Neural progenitor cell (in vitro differentiated cells): ENCODE measurements around the gene LPP. TPM values are rescaled to one million over a fixed set of nuclear protein-coding genes. Genes with fewer than 3 reads are reported as not detected.

Experiments
- DNase-seq: peaks from one replicate; pipeline ENCODE4 v3.0.0-alpha.2; 2016; ENCODE audit warnings: low spot score
- H2AFZ ChIP-seq: fragments of 200-600 bp; sonication (generic); replicated peaks from 2 replicates; pipeline ENCODE4 v1.6.1; 2016; ENCODE audit warnings: antibody characterized with exemption
- H3F3A ChIP-seq: fragments of 200-600 bp; sonication (generic); 2 replicates; pipeline ENCODE4 v1.6.1; 2016; ENCODE audit warnings: antibody characterized with exemption, low read depth
- H3K27ac ChIP-seq: fragments of 200-600 bp; sonication (generic); 2 replicates; pipeline ENCODE4 v1.5.1; 2016; ENCODE audit warnings: mild to moderate bottlenecking
- H3K27me3 ChIP-seq: fragments of 200-600 bp; sonication (generic); 2 replicates; pipeline ENCODE4 v1.6.1; 2016; ENCODE audit warnings: mild to moderate bottlenecking, moderate library complexity
- H3K36me3 ChIP-seq: fragments of 200-600 bp; sonication (generic); 2 replicates; pipeline ENCODE4 v1.5.1; 2016
- H3K4me1 ChIP-seq: fragments of 200-600 bp; sonication (generic); 2 replicates; pipeline ENCODE4 v1.6.1; 2016; ENCODE audit warnings: mixed run types
- H3K4me2 ChIP-seq: fragments of 200-600 bp; sonication (generic); 2 replicates; pipeline ENCODE4 v1.6.1; 2016
- H3K4me3 ChIP-seq: fragments of 200-600 bp; sonication (generic); 2 replicates; pipeline ENCODE4 v1.5.1; 2016
- H3K79me2 ChIP-seq: fragments of 200-600 bp; sonication (generic); 2 replicates; pipeline ENCODE4 v1.6.1; 2016; ENCODE audit warnings: low read depth
- H3K9ac ChIP-seq: fragments of 200-600 bp; sonication (generic); 2 replicates; pipeline ENCODE4 v1.6.1; 2016
- H3K9me3 ChIP-seq: fragments of 200-600 bp; sonication (generic); 2 replicates; pipeline ENCODE4 v1.5.1; 2016; ENCODE audit warnings: low read depth
- H4K20me1 ChIP-seq: fragments of 200-600 bp; sonication (generic); 2 replicates; pipeline ENCODE4 v1.6.1; 2016; ENCODE audit warnings: low read depth
- H3K27ac Mint-ChIP-seq: 3 replicates; pipeline ENCODE4 v1.8.0; 2021; ENCODE audit warnings: mixed read lengths
- H3K27me3 Mint-ChIP-seq: 2 replicates; pipeline ENCODE4 v1.8.0; 2022; ENCODE audit warnings: low read depth, mild to moderate bottlenecking, inconsistent platforms, moderate library complexity, mixed read lengths; ENCODE audit not compliant: insufficient read depth
- H3K36me3 Mint-ChIP-seq: 3 replicates; pipeline ENCODE4 v1.8.0; 2021; ENCODE audit warnings: mixed read lengths
- H3K4me1 Mint-ChIP-seq: 3 replicates; pipeline ENCODE4 v1.8.0; 2021; ENCODE audit warnings: mixed read lengths
- H3K4me3 Mint-ChIP-seq: 3 replicates; pipeline ENCODE4 v1.8.0; 2021; ENCODE audit warnings: mild to moderate bottlenecking, moderate library complexity, mixed read lengths
- H3K9me3 Mint-ChIP-seq: 3 replicates; pipeline ENCODE4 v1.8.0; 2020; ENCODE audit warnings: mixed read lengths
- CTCF ChIP-seq: fragments of 200-600 bp; sonication (generic); IDR thresholded peaks from 2 replicates; pipeline ENCODE4 v1.5.1; 2017; ENCODE audit warnings: antibody characterized with exemption, mild to moderate bottlenecking
- EZH2 ChIP-seq: fragments of 200-600 bp; sonication (generic); IDR thresholded peaks from 2 replicates; pipeline ENCODE4 v1.6.1; 2017; ENCODE audit warnings: antibody characterized with exemption, mild to moderate bottlenecking, moderate library complexity
- EZH2phosphoT487 ChIP-seq: fragments of 200-600 bp; sonication (generic); IDR thresholded peaks from 2 replicates; pipeline ENCODE4 v1.6.1; 2017; ENCODE audit warnings: antibody characterized with exemption
- total RNA-seq: library from RNA; depleted of rRNA; stranded (reverse); fragments of >200 nt; gene quantifications from 2 replicates; pipeline ENCODE4 v1.2.3, GENCODE V29; 2015; ENCODE audit warnings: low replicate concordance

LPP gene
- total RNA-seq, 1 donor from 2014 or later: 18.9 TPM

- H3K27ac Mint-ChIP-seq: peak overlapping the region; percentile 9
- H3K4me2 ChIP-seq: no peak overlapping the region
- no peak overlapping the region for H3K4me3 ChIP-seq
- no peaks in the 10 kb centered on the region for H3K9me3 ChIP-seq
- H4K20me1 ChIP-seq: no peaks in the 10 kb centered on the region
- no peaks in the 10 kb centered on the region for H3K79me2 ChIP-seq
- H3K4me1 Mint-ChIP-seq: no peaks in the 10 kb centered on the region
- no peaks in the 10 kb centered on the region for H3K36me3 ChIP-seq
- no peaks in the 10 kb centered on the region for H3F3A ChIP-seq
- no peak for TF ChIP-seq EZH2phosphoT487
- no peak for TF ChIP-seq EZH2
- no peak for TF ChIP-seq CTCF
- no peaks in the 10 kb centered on the region for H3K27me3 Mint-ChIP-seq
- H3K27ac ChIP-seq: no peak overlapping the region
- no peaks in the 10 kb centered on the region for H3K27me3 ChIP-seq
- no peak overlapping the region for H3K9ac ChIP-seq
- peaks cover 10% of the 10 kb centered on the region for H3K36me3 Mint-ChIP-seq
- peaks cover 4% of the 10 kb centered on the region for H3K9me3 Mint-ChIP-seq
- no peak for DNase-seq
- H2AFZ ChIP-seq: no peak overlapping the region
- peaks cover 5% of the 10 kb centered on the region for H3K4me1 ChIP-seq
- H3K4me3 Mint-ChIP-seq: no peak overlapping the region
These were observed 156.3 kb downstream of the LPP start for GRCh38 chr3:188310270-188310710.

- Histone ChIP-seq H3K36me3 (no peaks in the 10 kb centered on the region), H3K79me2 (no peaks in the 10 kb centered on the region), H3K9me3 (no peaks in the 10 kb centered on the region), H3K27me3 (no peaks in the 10 kb centered on the region), H3K9ac (no peak overlapping the region), H3K4me2 (no peak overlapping the region), H4K20me1 (no peaks in the 10 kb centered on the region), H2AFZ (no peak overlapping the region), H3K27ac (no peak overlapping the region), H3K4me3 (no peak overlapping the region), H3K4me1 (no peaks in the 10 kb centered on the region), H3F3A (no peaks in the 10 kb centered on the region)
- no peak for DNase-seq
- H3K4me1 Mint-ChIP-seq: no peaks in the 10 kb centered on the region
- peaks cover 4% of the 10 kb centered on the region for H3K27me3 Mint-ChIP-seq
- H3K27ac Mint-ChIP-seq: no peak overlapping the region
- TF ChIP-seq EZH2phosphoT487 (no peak), CTCF (no peak), EZH2 (no peak)
- H3K36me3 Mint-ChIP-seq: peaks cover 2% of the 10 kb centered on the region
- peaks cover 2% of the 10 kb centered on the region for H3K9me3 Mint-ChIP-seq
- H3K4me3 Mint-ChIP-seq: no peak overlapping the region
These were observed 161.6 kb downstream of the LPP start for GRCh38 chr3:188315553-188315952.

- Mint-ChIP-seq H3K36me3 (peaks cover 2% of the 10 kb centered on the region), H3K4me1 (no peaks in the 10 kb centered on the region), H3K27ac (no peak overlapping the region), H3K27me3 (peaks cover 4% of the 10 kb centered on the region), H3K4me3 (no peak overlapping the region), H3K9me3 (peaks cover 2% of the 10 kb centered on the region)
- no peaks in the 10 kb centered on the region for H3K27me3 ChIP-seq
- no peak overlapping the region for H3K9ac ChIP-seq
- H3K4me2 ChIP-seq: no peak overlapping the region
- H4K20me1 ChIP-seq: no peaks in the 10 kb centered on the region
- no peak overlapping the region for H3K4me3 ChIP-seq
- H3K4me1 ChIP-seq: no peaks in the 10 kb centered on the region
- no peaks in the 10 kb centered on the region for H3F3A ChIP-seq
- H3K9me3 ChIP-seq: no peaks in the 10 kb centered on the region
- TF ChIP-seq EZH2: no peak
- TF ChIP-seq CTCF: no peak
- no peak for TF ChIP-seq EZH2phosphoT487
- no peak overlapping the region for H2AFZ ChIP-seq
- H3K36me3 ChIP-seq: no peaks in the 10 kb centered on the region
- no peak for DNase-seq
- no peaks in the 10 kb centered on the region for H3K79me2 ChIP-seq
- no peak overlapping the region for H3K27ac ChIP-seq
These were observed 162.2 kb downstream of the LPP start for GRCh38 chr3:188316021-188316722.
